T1000 (cell line): ENCODE data around the gene CPA1.

ENCODE experiments used
- DNase-seq: peaks from one replicate; lab custom pipeline; 2025; ENCODE audit warnings: mixed read lengths; lab: John Stamatoyannopoulos, UW

The CPA1 gene

DNA sequence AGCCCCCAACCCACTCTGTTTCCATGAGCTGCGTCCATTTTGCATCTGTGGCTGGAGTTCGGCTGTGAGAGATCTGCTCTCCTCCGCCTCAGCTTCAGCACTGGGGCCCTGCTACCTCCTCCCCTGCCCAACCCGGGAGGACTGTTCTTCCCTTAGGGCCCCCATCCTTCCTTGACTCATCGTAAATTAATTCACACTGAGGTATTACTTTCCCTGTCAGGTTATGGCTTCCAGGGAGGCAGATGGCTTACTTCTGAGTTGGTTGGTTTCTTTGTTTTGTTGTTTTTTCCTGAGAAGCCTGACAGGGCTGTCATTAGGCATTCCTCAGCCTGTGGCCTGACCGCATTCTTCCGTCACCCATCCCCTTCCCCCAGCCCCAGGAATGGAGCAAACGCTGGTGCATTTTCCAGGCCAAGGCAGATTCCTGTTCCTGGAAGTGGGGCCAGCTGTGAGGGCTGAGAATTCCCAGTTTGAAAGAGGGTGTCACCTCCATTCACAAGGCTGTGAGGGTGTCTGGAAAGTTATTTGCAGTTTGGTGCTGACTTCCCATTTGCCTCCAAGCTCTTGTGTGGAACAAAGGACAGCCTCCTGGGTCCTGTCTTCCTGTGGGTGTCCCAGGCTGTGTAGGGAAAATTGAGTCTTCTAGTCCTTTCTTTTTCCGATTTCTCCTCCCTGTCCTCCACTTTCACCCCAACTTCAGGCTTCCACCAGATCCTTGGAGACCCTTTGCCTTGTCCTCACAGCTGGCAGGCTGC, 24.0 kb upstream of the CPA1 start:
- peak; percentile 77 for DNase-seq

DNA sequence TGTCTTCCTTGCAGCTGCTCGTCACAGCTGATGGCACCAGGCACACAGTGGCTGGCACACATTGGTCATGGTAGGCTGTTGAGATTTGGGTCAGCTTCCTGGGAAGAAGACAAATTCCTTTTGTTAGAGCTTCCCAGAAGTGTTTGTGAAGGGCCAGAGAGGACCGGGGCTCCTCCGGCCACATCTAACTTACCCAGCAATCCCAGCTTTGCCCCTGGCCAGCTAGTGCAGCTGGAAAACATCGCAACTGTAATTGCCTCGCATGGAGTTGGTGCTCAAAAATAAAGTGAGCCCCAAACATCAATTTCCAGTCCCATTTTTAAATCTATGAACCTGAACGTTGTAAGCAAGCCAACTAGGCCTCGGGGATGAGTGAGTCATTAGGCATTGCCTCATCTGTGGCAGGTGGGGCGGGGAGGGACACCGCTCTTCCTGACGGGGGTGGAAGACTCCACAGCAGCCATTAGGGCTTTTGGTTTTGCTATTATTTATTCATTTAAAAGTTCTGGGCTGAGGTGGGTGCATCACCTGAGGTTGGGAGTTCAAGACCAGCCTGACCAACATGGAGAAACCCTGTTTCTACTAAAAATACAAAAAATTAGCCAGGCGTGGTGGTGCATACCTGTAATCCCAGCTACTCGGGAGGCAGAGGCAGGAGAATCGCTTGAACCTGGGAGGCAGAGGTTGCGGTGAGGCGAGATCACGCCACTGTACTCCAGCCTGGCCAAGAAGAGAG, 23.2 kb upstream of the CPA1 start:
- DNase-seq, result peak; percentile 47

DNA sequence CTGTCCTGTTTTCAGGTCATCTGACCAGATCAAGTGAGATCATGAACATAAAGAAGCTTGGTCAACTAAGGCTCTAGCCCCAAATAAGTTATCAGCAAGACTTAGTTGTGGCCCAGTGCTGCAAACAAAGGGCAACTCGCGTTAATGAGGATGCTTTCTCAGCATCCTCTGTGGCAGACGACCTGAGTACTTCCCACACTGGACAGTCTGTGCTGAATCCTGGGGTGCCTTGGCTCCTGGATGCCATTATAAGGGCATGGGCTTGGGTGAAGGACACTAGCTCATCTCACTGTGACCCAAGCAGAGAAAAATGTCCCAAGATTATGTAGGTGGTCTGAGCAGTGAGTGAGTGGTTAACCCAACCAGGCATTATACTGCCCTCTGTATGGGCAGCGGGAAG, 21.8 kb upstream of the CPA1 start:
- no peak for DNase-seq

DNA sequence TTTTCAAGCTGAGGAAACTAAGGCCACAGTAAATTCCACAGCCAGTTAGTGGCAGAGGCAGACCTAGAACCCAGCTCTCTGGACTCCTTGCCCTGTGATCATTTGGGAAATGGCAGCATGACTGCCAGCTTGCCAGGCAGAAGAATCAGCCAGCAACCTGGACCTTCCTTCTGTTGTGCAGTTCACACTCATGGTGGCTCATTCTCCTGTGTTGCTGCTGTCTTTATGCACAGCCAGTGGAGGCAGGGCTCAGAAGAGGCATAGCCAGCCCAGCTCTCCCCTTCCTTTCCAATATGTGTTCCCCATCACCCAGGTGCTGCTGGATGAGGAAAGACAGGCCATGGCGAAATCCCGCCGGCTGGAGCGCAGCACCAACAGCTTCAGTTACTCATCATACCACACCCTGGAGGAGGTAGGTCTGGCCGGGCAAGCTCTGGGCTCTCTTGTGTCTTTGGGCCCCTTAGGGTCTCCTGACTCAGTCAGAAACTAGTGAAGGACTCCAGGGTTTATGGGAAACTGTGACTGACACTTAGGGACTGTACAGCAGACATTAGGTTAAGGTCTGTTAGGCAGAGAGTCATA, 20.9 kb upstream of the CPA1 start:
- DNase-seq, result no peak

DNA sequence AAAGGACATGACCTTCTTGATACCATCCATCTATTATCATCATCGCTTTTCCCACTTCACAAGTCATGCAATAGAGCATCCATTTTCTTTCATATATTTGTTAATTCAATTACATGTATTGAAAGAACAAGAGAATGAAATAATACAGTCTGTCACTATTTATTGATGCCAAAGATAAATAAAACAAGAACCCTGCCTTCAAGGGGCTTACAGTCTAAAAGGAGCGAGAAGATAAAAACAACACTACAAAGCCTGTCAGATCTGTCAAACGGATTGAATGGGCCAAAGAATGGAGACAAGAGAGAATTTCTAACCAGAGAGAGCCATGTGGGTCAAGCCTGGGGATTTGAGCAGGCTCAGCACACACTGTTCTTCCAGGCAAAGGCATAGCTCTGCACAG, 19.8 kb upstream of the CPA1 start:
- no peak for DNase-seq

DNA sequence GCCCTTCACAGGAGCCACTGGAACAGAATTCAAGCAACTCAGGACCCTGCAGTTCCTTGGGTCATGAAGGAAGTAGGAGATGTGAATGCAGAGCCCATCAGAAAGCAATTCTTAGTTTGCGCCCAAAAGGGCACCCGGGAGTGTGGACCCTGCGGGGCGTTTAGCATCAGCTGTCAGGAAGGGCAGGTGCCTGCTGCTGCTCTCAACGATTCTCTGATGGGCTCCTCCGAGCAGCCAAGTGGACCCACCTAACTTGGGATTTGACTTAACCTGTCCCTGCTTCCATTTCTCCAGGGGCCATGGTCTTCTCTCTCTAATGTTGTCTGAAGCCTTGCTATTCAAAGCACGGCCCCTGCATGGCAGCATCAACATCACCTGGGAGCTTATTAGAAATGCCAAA, 18.6 kb upstream of the CPA1 start:
- DNase-seq, result no peak

DNA sequence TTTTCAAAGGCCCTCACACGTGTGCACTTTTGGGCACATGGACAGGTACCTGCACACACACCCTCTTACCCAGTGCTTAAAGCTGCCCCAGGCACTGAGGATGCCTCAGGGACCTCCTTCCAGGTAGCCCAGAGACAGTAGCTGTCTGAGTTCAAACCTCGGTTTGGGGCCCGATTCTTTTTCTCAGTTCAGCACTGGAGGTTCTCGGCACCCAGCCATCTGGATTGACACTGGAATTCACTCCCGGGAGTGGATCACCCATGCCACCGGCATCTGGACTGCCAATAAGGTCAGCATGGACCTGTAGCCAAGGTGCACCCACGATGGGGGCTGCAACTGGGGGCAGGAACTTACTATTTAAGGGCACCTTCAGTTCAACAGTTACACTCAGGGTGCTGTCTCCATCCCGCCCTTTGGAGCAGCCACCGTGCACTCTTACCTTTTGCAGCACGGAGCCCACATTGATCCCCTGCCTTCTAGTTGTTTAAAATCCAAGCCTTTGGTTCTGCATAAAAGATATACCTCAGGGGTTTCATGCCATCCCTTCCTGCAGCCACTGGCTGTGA, 18.0 kb upstream of the CPA1 start:
- DNase-seq, result no peak

DNA sequence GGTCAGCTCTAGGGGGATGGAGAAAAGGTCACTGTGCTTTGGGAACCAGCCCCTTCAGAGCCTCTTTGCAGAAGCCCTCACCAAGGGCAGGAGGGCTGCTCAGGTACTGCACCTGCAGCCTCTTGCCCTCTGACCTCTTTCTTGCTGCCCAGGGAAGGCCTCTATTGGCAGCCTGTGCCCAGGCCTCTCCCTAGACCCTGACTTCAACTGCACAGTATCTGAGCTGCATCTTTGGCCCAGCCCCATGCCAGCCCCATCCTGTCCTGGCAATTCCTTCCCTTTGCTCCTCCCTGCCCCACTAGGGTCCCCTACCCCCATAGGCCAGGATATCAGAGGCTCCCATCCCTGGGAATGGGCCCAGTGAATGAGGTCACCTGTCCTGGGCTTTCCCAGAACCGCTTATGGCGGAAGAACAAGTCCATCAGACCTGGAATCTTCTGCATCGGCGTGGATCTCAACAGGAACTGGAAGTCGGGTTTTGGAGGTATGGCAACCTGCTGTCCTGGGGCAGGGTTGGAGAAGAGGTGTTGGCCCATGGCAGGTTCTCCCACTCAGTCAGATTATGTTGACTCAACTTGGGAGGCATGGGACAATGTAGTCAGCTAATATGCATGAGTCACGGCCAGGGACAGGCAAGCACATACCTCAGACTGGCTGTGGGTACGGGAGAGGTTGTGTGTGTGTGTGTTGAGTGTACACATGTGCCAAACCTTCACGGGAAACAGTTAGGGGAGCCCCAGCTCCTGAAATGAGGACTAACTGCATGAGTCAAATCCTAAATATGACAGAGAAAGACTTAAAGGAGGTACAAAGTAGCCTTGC, 17.1 kb upstream of the CPA1 start:
- DNase-seq, result peak; percentile 75

DNA sequence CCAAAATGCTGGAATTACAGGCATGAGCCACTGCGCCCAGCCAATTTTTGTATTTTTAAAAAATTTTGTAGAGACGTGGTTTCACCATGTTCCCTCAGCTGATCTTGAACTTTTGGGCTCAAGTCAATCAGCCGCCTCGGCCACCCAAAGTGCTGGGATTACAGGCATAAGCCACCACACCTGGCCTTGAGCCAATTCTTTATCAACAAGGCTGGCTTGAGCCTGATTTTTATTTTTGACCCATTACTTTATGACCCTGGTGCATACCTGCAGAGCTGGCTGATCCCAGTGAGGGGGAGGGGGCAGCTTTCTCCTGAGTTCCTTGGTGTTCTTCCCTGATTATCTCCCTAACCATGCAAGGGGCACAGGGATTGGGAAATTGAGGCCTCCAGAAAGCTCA, 15.8 kb upstream of the CPA1 start:
- no peak for DNase-seq

DNA sequence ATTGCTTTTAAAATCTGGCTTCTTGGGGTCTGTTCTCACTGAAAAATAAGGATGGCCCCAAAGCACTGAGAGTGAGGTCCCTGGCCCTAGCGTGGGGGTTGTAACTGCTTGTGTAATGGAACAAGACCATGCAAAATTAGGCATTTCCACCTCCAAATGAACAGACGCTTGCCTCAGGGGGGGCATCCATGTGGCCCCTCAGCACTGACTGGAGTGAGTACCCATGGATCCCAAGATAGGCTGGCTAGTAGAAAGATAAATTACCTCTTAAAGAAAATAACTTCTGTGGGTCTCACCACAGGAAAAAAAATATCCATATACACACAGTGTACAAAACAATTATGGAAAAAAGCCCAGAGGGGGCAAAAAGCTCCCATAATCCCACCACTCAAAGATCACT, 15.2 kb upstream of the CPA1 start:
- DNase-seq, result no peak

DNA sequence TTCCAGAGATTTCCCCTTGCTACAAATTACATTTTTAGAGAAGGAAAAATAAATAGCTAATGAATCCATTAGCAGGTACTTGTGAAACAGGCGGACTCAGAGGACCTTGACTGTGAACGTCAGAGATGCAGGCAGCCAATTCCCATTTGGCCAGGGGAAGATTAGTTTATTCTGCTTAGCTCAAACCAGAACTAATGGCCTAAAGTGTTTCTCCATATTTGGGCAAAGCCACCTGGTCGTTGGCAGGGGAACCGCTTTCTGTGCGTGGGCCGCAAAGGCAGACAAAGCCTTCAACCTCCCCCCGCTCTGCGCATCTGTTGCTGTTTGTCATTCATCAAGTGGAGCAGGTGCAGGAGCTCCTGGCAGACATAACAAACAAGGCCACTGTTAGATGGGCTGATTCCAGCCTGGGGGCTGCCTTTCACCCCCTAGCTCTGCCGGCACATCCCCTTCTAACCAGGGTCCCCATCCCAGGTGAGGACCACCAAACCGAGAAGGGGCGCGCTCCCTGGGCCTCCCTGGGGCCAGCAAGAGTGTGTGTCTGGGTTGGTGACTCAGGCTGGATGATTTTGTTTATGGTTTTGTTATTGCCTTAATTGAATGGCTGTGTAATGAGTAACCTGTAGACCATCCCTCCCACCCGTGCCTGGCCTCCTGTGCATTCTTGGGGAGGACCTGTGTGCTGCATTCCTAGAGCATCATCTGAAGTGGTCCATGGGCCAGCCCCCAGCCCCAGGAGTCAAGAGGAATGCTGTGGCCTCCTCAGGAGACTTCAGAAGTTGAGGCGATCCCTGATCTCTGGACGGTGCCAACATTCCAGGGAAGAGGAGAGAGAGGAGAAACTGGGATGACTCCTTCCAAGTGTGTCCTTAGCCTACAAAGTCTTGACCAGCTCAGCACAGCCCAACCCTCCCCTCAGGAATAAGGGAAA, 14.5 kb upstream of the CPA1 start:
- peak; percentile 66 for DNase-seq

DNA sequence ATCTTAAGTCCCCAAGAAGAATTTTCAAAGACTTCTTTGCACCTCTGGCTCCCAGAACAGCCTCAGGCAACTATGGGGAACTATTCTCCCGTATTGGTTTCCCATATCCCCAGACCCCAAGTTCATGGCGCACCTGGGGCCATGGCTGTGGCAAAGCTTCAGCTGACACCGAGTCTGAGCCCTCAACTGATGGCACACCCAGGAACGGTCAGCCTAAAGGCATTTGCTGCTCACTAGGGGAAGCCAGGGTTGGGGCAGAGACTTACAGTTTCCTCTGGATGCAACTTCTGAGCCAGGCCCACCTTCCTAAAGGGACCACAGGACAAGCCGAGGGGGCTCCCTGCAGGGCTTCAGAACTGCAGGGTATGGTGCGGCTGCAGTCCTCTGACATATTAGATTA, 13.7 kb upstream of the CPA1 start:
- no peak for DNase-seq

DNA sequence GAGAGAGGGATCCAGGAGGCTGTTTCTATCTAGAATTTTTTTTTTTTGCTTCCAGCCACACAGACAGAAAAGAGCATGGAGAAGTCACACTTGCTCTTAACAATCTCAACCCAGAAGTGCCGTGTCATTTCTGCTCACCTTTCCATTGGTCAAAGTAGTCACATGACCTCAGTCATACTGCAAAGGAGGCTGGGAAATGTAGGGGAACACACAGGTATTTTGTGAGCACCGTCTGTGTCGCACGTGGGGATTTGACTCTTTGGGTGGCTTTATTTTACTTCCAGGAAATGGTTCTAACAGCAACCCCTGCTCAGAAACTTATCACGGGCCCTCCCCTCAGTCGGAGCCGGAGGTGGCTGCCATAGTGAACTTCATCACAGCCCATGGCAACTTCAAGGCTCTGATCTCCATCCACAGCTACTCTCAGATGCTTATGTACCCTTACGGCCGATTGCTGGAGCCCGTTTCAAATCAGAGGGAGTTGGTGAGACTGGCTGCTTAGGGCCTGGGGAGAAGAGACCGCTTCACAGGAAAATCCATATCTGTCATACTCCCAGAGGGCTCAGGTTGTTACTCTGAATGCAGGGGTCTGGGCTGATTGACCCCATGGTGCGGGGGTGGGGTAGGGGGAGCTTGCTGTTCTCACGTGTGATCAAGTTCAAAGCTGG, 13.1 kb upstream of the CPA1 start:
- DNase-seq, result no peak

DNA sequence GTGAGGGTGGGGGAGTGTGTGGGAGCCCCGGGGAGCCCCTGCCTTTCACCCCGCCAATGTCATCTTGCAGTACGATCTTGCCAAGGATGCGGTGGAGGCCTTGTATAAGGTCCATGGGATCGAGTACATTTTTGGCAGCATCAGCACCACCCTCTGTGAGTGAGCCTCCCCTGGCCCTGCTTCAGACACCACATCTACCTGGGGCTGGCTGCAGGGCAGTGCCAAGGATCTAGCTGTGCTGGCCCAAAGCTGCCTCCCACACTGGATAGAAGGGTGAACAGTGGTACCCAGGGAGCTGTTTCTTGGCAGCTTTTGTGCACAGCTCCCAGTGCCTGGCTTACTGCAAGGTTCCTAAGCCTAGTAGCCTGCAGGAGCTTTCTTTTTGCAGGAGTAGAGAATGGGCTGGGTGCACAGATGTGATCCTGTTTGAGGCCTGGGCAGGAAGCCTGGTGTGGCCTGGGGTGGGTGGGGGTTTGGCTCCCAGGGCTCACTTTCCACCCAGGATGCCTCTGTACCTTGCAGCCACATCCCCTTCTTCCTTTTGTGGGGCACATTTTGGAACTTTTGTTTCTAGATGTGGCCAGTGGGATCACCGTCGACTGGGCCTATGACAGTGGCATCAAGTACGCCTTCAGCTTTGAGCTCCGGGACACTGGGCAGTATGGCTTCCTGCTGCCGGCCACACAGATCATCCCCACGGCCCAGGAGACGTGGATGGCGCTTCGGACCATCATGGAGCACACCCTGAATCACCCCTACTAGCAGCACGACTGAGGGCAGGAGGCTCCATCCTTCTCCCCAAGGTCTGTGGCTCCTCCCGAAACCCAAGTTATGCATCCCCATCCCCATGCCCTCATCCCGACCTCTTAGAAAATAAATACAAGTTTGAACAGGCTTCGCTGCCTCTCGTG, 12.2 kb upstream of the CPA1 start:
- DNase-seq, result no peak

DNA sequence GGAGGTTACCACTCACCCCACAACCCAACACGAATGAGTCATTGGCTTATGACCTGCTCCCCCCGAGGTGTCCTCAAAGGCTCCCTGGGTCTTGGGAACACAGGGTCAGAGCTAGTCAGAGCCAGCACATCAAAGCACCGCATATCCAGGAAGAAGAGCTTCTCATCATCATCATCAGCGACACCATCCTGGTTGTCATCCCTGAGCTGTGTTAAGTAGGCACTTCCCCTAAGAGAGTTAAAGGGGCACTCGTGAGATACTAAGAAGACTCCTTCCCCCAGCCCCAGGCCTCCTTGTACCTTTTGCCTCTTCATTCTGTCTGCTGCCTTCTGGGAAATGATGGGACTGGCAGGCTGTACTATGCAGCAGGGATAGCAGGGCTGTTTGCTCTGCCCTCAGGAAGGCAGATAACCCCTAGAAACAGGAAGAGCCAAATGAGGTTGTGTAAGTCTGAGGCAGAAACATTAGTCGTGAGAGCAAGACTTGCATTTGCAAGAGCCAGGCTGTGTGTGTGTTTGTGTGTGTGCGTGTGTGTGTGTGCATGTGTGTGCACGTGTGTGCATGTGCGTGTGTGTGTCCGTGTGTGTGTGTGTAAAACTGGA, 11.1 kb upstream of the CPA1 start:
- no peak for DNase-seq

DNA sequence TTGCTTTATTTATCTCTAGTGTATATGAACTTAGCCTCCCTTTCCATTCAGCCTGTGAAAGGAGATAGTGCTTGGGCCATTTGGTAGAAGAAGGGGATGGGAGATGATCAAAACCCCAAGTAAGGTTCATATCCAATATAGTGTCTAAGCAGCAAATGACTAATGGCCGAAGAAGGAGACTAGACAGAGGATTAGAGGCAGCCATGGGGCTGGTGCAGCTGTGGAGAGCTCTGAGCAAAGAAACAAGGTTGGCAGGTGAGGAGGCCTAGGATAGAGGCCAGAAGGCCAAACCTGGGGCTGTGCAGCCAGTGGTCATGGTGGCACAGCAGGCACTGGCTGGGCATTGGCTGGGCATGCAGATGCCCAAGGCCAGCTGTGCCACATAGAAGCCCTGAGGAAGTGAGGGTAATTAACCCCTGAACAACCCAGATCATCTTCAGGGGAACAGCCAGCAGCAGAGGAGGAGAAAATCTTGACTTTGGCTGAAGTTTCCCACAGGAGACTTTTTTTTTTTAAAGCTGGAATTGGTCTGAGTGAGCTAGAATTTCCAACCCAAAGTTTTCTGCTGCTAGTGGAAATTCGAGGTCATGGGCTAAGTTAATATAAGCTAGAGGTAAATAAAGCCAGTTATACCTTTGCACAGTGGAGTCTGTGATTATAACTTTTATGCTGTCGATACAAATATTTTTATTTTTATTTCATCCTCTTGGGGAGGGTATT, 10.3 kb upstream of the CPA1 start:
- no peak for DNase-seq

DNA sequence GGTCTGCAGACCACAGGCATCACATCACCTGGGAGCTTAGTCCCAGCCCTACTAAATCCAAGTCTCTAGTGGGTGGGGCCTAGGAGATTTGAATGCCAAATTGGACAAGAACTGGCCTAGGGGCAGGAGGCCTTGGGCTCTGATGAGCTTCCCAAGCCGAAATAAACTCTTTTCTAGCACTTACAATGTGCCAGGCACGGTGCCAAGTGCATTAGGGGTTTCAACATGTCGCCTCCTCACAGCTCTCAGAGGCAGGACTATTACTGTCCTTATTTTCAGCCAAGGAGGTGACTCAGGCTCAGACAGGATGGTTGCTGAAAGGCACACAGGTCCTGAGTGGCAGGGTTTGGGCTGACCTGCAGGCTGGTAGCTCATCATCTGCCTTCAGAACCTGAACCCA, 9.2 kb upstream of the CPA1 start:
- peak; percentile 14 for DNase-seq
